Astrocyte (in vitro differentiated cells and primary cell): ENCODE measurements around the gene CLTC. TPM values are rescaled to one million over a fixed set of nuclear protein-coding genes. Genes with fewer than 3 reads are reported as not detected.

Experiments
- DNase-seq: peaks from one replicate; pipeline ENCODE4 v3.0.0-alpha.2; 2010; ENCODE audit warnings: low read depth
- FAIRE-seq: peaks from 2 replicates; lab custom pipeline; 2011; peaks lifted over from hg19 to GRCh38; lab: Jason Lieb, UNC
- H2AFZ ChIP-seq: 2 replicates; pipeline ENCODE4 v1.6.0; 2012; ENCODE audit warnings: low read depth, low read length, inconsistent platforms
- H3K27ac ChIP-seq: 2 replicates; pipeline ENCODE4 v1.5.1; 2011; ENCODE audit warnings: low read depth, low read length, inconsistent platforms
- H3K27me3 ChIP-seq: 2 replicates; pipeline ENCODE4 v1.6.0; 2011; ENCODE audit warnings: low read length, inconsistent platforms; ENCODE audit not compliant: insufficient read depth
- H3K36me3 ChIP-seq: 2 replicates; pipeline ENCODE4 v1.5.1; 2011; ENCODE audit warnings: low read length, inconsistent platforms; ENCODE audit not compliant: insufficient read depth
- H3K4me1 ChIP-seq: 2 replicates; pipeline ENCODE4 v1.5.1; 2011; ENCODE audit warnings: low read length, inconsistent platforms; ENCODE audit not compliant: insufficient read depth
- H3K4me2 ChIP-seq: 2 replicates; pipeline ENCODE4 v1.6.0; 2012; ENCODE audit warnings: low read length, inconsistent platforms
- H3K4me3 ChIP-seq: 2 replicates; pipeline ENCODE4 v1.5.1; 2011; ENCODE audit warnings: low read depth, mild to moderate bottlenecking, low read length, inconsistent platforms; ENCODE audit not compliant: insufficient read depth
- H3K79me2 ChIP-seq: 2 replicates; pipeline ENCODE4 v1.6.0; 2012; ENCODE audit warnings: mild to moderate bottlenecking, low read length, inconsistent platforms; ENCODE audit not compliant: insufficient read depth
- H3K9ac ChIP-seq: 2 replicates; pipeline ENCODE4 v1.6.0; 2012; ENCODE audit warnings: mild to moderate bottlenecking, low read length, inconsistent platforms
- H3K9me3 ChIP-seq: 2 replicates; pipeline ENCODE4 v1.5.1; 2012; ENCODE audit warnings: low read depth, mild to moderate bottlenecking, low read length, inconsistent platforms; ENCODE audit not compliant: insufficient read depth
- H4K20me1 ChIP-seq: 2 replicates; pipeline ENCODE4 v1.6.0; 2012; ENCODE audit warnings: low read length, inconsistent platforms; ENCODE audit not compliant: insufficient read depth
- H3K27ac Mint-ChIP-seq: one replicate; pipeline ENCODE4 v1.8.0; 2021; ENCODE audit warnings: mild to moderate bottlenecking, mixed read lengths; ENCODE audit not compliant: unreplicated experiment
- H3K27me3 Mint-ChIP-seq: one replicate; pipeline ENCODE4 v1.8.0; 2021; ENCODE audit warnings: low read depth, mixed read lengths; ENCODE audit not compliant: unreplicated experiment
- H3K36me3 Mint-ChIP-seq: one replicate; pipeline ENCODE4 v1.8.0; 2021; ENCODE audit warnings: low read depth, mixed read lengths; ENCODE audit not compliant: unreplicated experiment
- H3K4me1 Mint-ChIP-seq: one replicate; pipeline ENCODE4 v1.8.0; 2021; ENCODE audit warnings: low read depth, mixed read lengths; ENCODE audit not compliant: unreplicated experiment
- H3K4me3 Mint-ChIP-seq: one replicate; pipeline ENCODE4 v1.8.0; 2021; ENCODE audit warnings: mild to moderate bottlenecking, moderate library complexity, mixed read lengths; ENCODE audit not compliant: unreplicated experiment
- H3K9me3 Mint-ChIP-seq: one replicate; pipeline ENCODE4 v1.8.0; 2021; ENCODE audit warnings: mild to moderate bottlenecking, mixed read lengths; ENCODE audit not compliant: unreplicated experiment
- EZH2 ChIP-seq: IDR thresholded peaks from 2 replicates; pipeline ENCODE4 v1.6.1; 2012; ENCODE audit warnings: mild to moderate bottlenecking, low read length, inconsistent platforms; ENCODE audit not compliant: insufficient read depth
- total RNA-seq: library from RNA; stranded (reverse); gene quantifications from 2 replicates; pipeline ENCODE4 v1.2.1, GENCODE V29; 2021
- TF ChIP-seq, protein P1 (sequence below): IDR thresholded peaks from 2 replicates; pipeline ENCODE4 v1.5.1; 2011; ENCODE audit warnings: low read depth, mild to moderate bottlenecking, inconsistent platforms, low read length, moderate library complexity; ENCODE audit not compliant: insufficient read depth

Gene CLTC
- total RNA-seq, 1 donor from 2014 or later, result 391 TPM

DNA sequence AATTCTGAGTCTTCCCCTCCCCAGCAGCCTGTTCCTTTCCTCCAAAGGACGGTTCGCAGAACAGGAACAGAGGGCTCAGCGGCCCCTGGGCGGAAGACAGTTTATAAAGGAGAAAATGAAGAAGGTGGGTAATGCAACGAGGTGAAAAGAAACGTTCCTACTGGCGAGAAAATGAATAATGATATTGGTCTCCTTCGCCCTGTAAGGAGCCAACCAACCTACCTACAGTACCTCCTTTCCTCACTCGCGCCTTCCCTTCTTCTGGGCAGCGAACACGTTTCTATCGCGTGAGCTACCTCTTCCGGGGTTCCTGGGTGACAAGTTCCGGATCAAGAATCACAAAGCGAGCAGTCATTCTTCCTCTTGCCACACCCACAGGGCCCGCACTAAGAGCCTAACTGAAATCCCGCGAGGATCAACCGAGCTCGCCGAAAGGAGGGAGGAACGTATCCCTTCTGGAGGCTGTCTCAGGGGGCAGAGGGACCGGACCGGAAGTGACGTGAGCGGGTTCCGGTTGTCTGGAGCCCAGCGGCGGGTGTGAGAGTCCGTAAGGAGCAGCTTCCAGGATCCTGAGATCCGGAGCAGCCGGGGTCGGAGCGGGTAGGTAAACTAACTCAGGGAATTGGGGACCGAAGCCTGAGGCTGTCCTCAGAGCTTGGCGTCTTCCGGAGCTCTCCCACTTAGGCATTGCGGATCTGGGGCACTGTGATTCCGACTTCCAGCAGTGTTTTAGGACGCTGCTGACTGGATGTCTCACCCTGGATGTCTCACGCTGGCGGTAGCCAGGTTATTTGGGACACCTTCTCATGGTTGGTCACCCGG is 87.7 kb downstream of the CLTC start, which contains the start of the genes PTRH2 and VMP1:
TSS of gene PTRH2 (minus strand) at position 282 of the 822 bp plus-strand sequence. CDS start 9,452 bp downstream, outside the sequence.
TSS of gene VMP1 (plus strand) at position 506 of the 822 bp plus-strand sequence. CDS start 23,793 bp downstream, outside the sequence.
- Mint-ChIP-seq H3K27ac (peak within 1 kb of the TSS; percentile 98), H3K4me3 (peak within 1 kb of the TSS; percentile 96), H3K36me3 (peaks cover 5% of the 10 kb centered on the region), H3K9me3 (peaks cover 2% of the 10 kb centered on the region), H3K27me3 (no peaks in the 10 kb centered on the region), H3K4me1 (peaks cover 14% of the 10 kb centered on the region)
- peak within 1 kb of the TSS; percentile 93 for H3K4me2 ChIP-seq
- H2AFZ ChIP-seq, result peak within 1 kb of the TSS; percentile 73
- H3K79me2 ChIP-seq, result peaks cover 97% of the 10 kb centered on the region
- TF ChIP-seq, protein P1, sequence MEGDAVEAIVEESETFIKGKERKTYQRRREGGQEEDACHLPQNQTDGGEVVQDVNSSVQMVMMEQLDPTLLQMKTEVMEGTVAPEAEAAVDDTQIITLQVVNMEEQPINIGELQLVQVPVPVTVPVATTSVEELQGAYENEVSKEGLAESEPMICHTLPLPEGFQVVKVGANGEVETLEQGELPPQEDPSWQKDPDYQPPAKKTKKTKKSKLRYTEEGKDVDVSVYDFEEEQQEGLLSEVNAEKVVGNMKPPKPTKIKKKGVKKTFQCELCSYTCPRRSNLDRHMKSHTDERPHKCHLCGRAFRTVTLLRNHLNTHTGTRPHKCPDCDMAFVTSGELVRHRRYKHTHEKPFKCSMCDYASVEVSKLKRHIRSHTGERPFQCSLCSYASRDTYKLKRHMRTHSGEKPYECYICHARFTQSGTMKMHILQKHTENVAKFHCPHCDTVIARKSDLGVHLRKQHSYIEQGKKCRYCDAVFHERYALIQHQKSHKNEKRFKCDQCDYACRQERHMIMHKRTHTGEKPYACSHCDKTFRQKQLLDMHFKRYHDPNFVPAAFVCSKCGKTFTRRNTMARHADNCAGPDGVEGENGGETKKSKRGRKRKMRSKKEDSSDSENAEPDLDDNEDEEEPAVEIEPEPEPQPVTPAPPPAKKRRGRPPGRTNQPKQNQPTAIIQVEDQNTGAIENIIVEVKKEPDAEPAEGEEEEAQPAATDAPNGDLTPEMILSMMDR, result no peak
- no peak for TF ChIP-seq EZH2
- H3K4me3 ChIP-seq, result peak within 1 kb of the TSS; percentile 98
- H3K9me3 ChIP-seq, result no peaks in the 10 kb centered on the region
- peak; percentile 99 for DNase-seq
- H3K27me3 ChIP-seq, result no peaks in the 10 kb centered on the region
- H3K4me1 ChIP-seq, result no peaks in the 10 kb centered on the region
- H4K20me1 ChIP-seq, result peaks cover 79% of the 10 kb centered on the region
- peaks cover 3% of the 10 kb centered on the region for H3K36me3 ChIP-seq
- FAIRE-seq, result no peak
- peak within 1 kb of the TSS; percentile 97 for H3K27ac ChIP-seq
- peak within 1 kb of the TSS; percentile 99 for H3K9ac ChIP-seq

DNA sequence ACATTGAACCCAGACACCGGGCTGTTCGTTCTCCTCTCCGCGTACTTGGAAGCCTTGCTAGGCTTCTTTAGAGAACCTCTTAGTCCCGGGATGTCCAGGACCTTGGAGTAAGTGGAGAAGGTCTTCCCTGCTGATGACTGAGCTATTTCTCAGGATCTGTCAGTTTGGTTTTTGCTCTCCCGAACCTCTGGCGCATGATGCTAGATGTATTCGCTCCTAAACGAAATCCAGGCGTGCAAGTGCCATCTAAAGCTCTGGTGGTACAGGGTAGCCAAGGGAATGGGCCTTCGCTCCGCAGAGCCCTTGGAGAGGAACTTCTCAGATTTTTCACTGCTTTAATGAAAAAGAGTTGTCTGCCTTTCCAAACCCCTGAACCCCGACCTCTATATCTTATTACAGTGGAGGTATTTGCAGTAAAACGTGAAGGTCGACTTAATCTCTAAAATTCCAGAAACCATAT is 88.3 kb downstream of the CLTC start:
- H3K27me3 ChIP-seq, result no peaks in the 10 kb centered on the region
- H2AFZ ChIP-seq, result peak overlapping the region; percentile 73
- H3K9ac ChIP-seq, result peak overlapping the region; percentile 99
- Mint-ChIP-seq H3K4me3 (peak overlapping the region; percentile 96), H3K4me1 (peaks cover 18% of the 10 kb centered on the region), H3K36me3 (peaks cover 5% of the 10 kb centered on the region), H3K27ac (peak overlapping the region; percentile 98), H3K27me3 (no peaks in the 10 kb centered on the region), H3K9me3 (peaks cover 2% of the 10 kb centered on the region)
- peak overlapping the region; percentile 97 for H3K27ac ChIP-seq
- peak overlapping the region; percentile 98 for H3K4me3 ChIP-seq
- H3K4me1 ChIP-seq, result no peaks in the 10 kb centered on the region
- H3K79me2 ChIP-seq, result peaks cover 97% of the 10 kb centered on the region
- H3K9me3 ChIP-seq, result no peaks in the 10 kb centered on the region
- FAIRE-seq, result no peak
- peaks cover 79% of the 10 kb centered on the region for H4K20me1 ChIP-seq
- TF ChIP-seq EZH2, result no peak
- TF ChIP-seq, protein P1, result no peak
- no peak for DNase-seq
- H3K4me2 ChIP-seq, result peak overlapping the region; percentile 93
- no peaks in the 10 kb centered on the region for H3K36me3 ChIP-seq
